ENCODE data around the gene LAMA2.

LAMA2 gene

DNA sequence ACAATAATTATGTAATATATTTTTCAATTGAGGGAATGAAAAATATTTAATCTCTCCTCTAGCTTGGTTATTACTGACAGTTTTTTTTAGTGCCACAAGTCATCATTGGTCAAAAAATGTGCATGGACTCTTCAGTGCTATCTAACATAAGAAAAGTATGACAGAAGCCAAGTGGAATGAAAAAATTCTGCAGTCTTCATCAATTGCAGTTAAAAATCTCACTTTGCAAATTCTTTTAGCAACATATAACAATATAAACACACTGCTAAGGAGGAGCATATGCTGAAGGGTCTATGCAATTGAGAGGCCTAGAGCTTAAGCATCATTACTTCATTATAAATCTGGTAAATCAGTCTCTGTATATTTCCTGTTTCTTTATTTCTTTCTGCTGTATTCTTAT lies 652.0 kb downstream of the LAMA2 start:
- Histone ChIP-seq H2AFZ (ENCODE audit: low read length) (no peak overlapping the region), H3K4me1 (ENCODE audit: insufficient read depth, low read length, severe bottlenecking) (no peaks in the 10 kb centered on the region), H3F3A (ENCODE audit: insufficient read depth, low read length) (no peaks in the 10 kb centered on the region), H3K79me2 (ENCODE audit: insufficient read depth, low read length) (no peaks in the 10 kb centered on the region), H3K36me3 (ENCODE audit: insufficient read depth, low read length) (no peaks in the 10 kb centered on the region), H3K27ac (ENCODE audit: low read depth, low read length, poor library complexity, severe bottlenecking) (no peak overlapping the region), H4K20me1 (ENCODE audit: insufficient read depth, low read length) (no peaks in the 10 kb centered on the region), H3K9ac (ENCODE audit: low read length) (no peak overlapping the region), H3K9me3 (ENCODE audit: low read length) (no peaks in the 10 kb centered on the region), H3K9me2 (ENCODE audit: low read depth, low read length) (no peaks in the 10 kb centered on the region), H3K4me3 (ENCODE audit: low read depth, low read length, poor library complexity, severe bottlenecking) (no peak overlapping the region), H3K4me2 (ENCODE audit: low read length) (no peak overlapping the region), H3K27me3 (ENCODE audit: insufficient read depth, low read length) (no peaks in the 10 kb centered on the region)
- no peak for TF ChIP-seq EZH2 (IDR thresholded peaks at IDR 0.05; ENCODE audit: borderline replicate concordance, low read length)
- TF ChIP-seq, protein P1, sequence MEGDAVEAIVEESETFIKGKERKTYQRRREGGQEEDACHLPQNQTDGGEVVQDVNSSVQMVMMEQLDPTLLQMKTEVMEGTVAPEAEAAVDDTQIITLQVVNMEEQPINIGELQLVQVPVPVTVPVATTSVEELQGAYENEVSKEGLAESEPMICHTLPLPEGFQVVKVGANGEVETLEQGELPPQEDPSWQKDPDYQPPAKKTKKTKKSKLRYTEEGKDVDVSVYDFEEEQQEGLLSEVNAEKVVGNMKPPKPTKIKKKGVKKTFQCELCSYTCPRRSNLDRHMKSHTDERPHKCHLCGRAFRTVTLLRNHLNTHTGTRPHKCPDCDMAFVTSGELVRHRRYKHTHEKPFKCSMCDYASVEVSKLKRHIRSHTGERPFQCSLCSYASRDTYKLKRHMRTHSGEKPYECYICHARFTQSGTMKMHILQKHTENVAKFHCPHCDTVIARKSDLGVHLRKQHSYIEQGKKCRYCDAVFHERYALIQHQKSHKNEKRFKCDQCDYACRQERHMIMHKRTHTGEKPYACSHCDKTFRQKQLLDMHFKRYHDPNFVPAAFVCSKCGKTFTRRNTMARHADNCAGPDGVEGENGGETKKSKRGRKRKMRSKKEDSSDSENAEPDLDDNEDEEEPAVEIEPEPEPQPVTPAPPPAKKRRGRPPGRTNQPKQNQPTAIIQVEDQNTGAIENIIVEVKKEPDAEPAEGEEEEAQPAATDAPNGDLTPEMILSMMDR (IDR thresholded peaks at IDR 0.05; ENCODE audit: low read length) = no peak

DNA sequence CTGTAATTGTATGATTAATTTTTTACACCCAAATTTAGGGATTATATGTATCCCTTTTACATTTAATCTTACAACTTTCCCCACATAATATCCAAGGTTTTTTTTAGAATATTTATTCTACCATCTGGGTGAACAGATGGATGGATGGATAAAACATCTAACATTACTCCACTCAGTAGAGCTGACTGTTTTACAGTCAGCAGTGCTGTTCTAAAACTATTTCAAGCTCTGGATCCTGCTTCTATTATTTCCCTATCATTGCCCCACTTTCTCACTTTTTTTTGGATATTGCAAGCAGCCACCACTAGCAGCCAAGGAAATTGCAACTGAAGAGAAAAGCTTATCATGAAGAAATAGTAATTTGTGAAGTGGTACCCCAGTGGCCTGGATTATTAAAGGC lies 653.3 kb downstream of the LAMA2 start:
- H3K4me2 ChIP-seq (ENCODE audit: low read length) = no peak overlapping the region
- H3K9me3 ChIP-seq (ENCODE audit: low read length) = no peaks in the 10 kb centered on the region
- no peaks in the 10 kb centered on the region for H3K79me2 ChIP-seq (ENCODE audit: insufficient read depth, low read length)
- H3K4me3 ChIP-seq (ENCODE audit: low read depth, low read length, poor library complexity, severe bottlenecking) = no peak overlapping the region
- H3K9me2 ChIP-seq (ENCODE audit: low read depth, low read length) = no peaks in the 10 kb centered on the region
- H4K20me1 ChIP-seq (ENCODE audit: insufficient read depth, low read length) = no peaks in the 10 kb centered on the region
- H3K27me3 ChIP-seq (ENCODE audit: insufficient read depth, low read length) = no peaks in the 10 kb centered on the region
- H3F3A ChIP-seq (ENCODE audit: insufficient read depth, low read length) = no peaks in the 10 kb centered on the region
- H3K9ac ChIP-seq (ENCODE audit: low read length) = no peak overlapping the region
- no peak overlapping the region for H3K27ac ChIP-seq (ENCODE audit: low read depth, low read length, poor library complexity, severe bottlenecking)
- TF ChIP-seq EZH2 (IDR thresholded peaks at IDR 0.05; ENCODE audit: borderline replicate concordance, low read length) = no peak
- TF ChIP-seq, protein P1 (IDR thresholded peaks at IDR 0.05; ENCODE audit: low read length) = no peak
- no peaks in the 10 kb centered on the region for H3K36me3 ChIP-seq (ENCODE audit: insufficient read depth, low read length)
- no peaks in the 10 kb centered on the region for H3K4me1 ChIP-seq (ENCODE audit: insufficient read depth, low read length, severe bottlenecking)
- no peak overlapping the region for H2AFZ ChIP-seq (ENCODE audit: low read length)

DNA sequence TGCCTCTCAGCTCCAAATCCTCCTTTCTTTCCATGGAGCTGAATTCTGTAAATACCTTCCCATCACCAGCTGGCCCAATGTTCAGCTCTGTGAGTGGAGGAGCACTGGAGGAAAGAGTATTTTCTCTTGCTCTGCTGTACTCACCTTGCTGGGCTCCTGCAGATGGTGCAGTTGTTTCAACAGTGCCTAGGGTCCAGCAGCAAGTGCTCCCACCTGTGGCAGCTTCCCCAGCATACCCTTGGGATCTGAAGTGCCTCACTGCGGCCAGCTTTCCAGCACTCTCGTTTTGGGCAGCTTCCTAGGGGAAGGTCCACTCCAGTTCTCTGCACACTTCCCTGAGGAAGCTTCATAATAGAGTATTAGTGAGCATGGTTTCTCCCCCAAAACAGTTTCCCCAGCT lies 656.1 kb downstream of the LAMA2 start:
- H3K4me1 ChIP-seq (ENCODE audit: insufficient read depth, low read length, severe bottlenecking) = no peaks in the 10 kb centered on the region
- no peaks in the 10 kb centered on the region for H3K36me3 ChIP-seq (ENCODE audit: insufficient read depth, low read length)
- no peak overlapping the region for H3K9ac ChIP-seq (ENCODE audit: low read length)
- no peaks in the 10 kb centered on the region for H3K27me3 ChIP-seq (ENCODE audit: insufficient read depth, low read length)
- no peak overlapping the region for H3K27ac ChIP-seq (ENCODE audit: low read depth, low read length, poor library complexity, severe bottlenecking)
- no peak overlapping the region for H3K4me3 ChIP-seq (ENCODE audit: low read depth, low read length, poor library complexity, severe bottlenecking)
- no peaks in the 10 kb centered on the region for H4K20me1 ChIP-seq (ENCODE audit: insufficient read depth, low read length)
- no peaks in the 10 kb centered on the region for H3K79me2 ChIP-seq (ENCODE audit: insufficient read depth, low read length)
- no peak for TF ChIP-seq EZH2 (IDR thresholded peaks at IDR 0.05; ENCODE audit: borderline replicate concordance, low read length)
- TF ChIP-seq, protein P1 (IDR thresholded peaks at IDR 0.05; ENCODE audit: low read length) = no peak
- H3K9me3 ChIP-seq (ENCODE audit: low read length) = no peaks in the 10 kb centered on the region
- no peak overlapping the region for H3K4me2 ChIP-seq (ENCODE audit: low read length)
- no peaks in the 10 kb centered on the region for H3K9me2 ChIP-seq (ENCODE audit: low read depth, low read length)
- no peaks in the 10 kb centered on the region for H3F3A ChIP-seq (ENCODE audit: insufficient read depth, low read length)
- H2AFZ ChIP-seq (ENCODE audit: low read length) = no peak overlapping the region
